K562 (cell line): ENCODE data around the gene COX6A2. TPM values are rescaled to one million over a fixed set of nuclear protein-coding genes. Genes with fewer than 3 reads are reported as not detected.
A peak's percentile ranks its signal among the peaks of the same experiment; 100 is the strongest.

ENCODE experiments used
- CHD1 ChIP-seq: fragments of 200-600 bp; sonication (generic); IDR thresholded peaks from one replicate; pipeline ENCODE4 v1.6.1; 2012; ENCODE audit warnings: mild to moderate bottlenecking, moderate library complexity, low read length, inconsistent platforms
- NEUROD1 ChIP-seq: fragments of 150-350 bp; IDR thresholded peaks from 2 replicates; pipeline ENCODE4 v1.6.1; 2014; ENCODE audit warnings: borderline replicate concordance, low read length, low read depth; ENCODE audit not compliant: partially characterized antibody
- SAFB ChIP-seq: fragments of 200-400 bp; formaldehyde crosslinking; IDR thresholded peaks from 2 replicates; pipeline ENCODE4 v1.6.1; 2017; ENCODE audit warnings: low read depth, low read length, borderline replicate concordance
- TBL1XR1 ChIP-seq, 2 experiments: IDR thresholded peaks; 2 replicates each; pipeline ENCODE4 v1.6.1; 2012; ENCODE audit warnings: improper control_type of control experiment in 2 of 2, low read length in 2 of 2, mild to moderate bottlenecking in 1 of 2
- TOE1 ChIP-seq, 2 experiments: fragments of 450-650 bp in 1 of 2; sonication (generic) in 1 of 2; formaldehyde crosslinking in 1 of 2; IDR thresholded peaks; 2 replicates each; pipeline versions ENCODE4 v1.7.1 to v1.8.0; 2016 to 2022; ENCODE audit warnings: borderline replicate concordance in 2 of 2, mild to moderate bottlenecking in 2 of 2, antibody characterized with exemption in 1 of 2, inconsistent platforms in 1 of 2, low read depth in 1 of 2, missing genetic modification reagents in 1 of 2, moderate library complexity in 1 of 2
- polyA plus RNA-seq, 8 experiments: library from polyadenylated mRNA; depleted of rRNA in 4 of 8; stranded (reverse) in 5 of 8; unstranded in 3 of 8; fragments of >200 nt; fragmentation: Nextera tagmentation in 2 of 8; fragmentation: Illumina TruSeq in 1 of 8; extraction: Ambion mirVana in 2 of 8; extraction: Trizol in 1 of 8; gene quantifications; 2 replicates each; pipeline versions ENCODE4 v1.2.1 to v1.2.3, GENCODE V29; 2011 to 2014; ENCODE audit warnings: inconsistent platforms in 1 of 8, missing spikeins in 1 of 8
- total RNA-seq, 7 experiments: library from RNA; depleted of rRNA in 6 of 7; stranded (reverse); fragments of >200 nt in 6 of 7; fragmentation: Illumina TruSeq in 2 of 7; extraction: Trizol in 2 of 7; gene quantifications; 2 replicates each; pipeline versions ENCODE4 v1.2.1 to v1.2.3, GENCODE V29; 2011 to 2021; ENCODE audit warnings: low replicate concordance in 1 of 7
- TF ChIP-seq, protein P1 (sequence below), 2 experiments: IDR thresholded peaks; 2 replicates each; pipeline ENCODE4 v1.6.1; 2011; ENCODE audit warnings: borderline replicate concordance in 1 of 2, control low read depth in 1 of 2, low read depth in 1 of 2, low read length in 1 of 2, mild to moderate bottlenecking in 1 of 2, mixed read lengths in 1 of 2, moderate library complexity in 1 of 2; ENCODE audit not compliant: insufficient read depth in 1 of 2, insufficient read length in 1 of 2, poor library complexity in 1 of 2, severe bottlenecking in 1 of 2; ENCODE audit errors: extremely low read depth in 1 of 2
- TF ChIP-seq, protein P2 (sequence below): IDR thresholded peaks from 3 replicates; pipeline ENCODE4 v1.6.1; 2011; ENCODE audit warnings: borderline replicate concordance, mild to moderate bottlenecking, moderate library complexity; ENCODE audit not compliant: insufficient read length; ENCODE audit errors: extremely low read depth
- TF ChIP-seq, protein P3 (sequence below): fragments of 250-450 bp; sonication (Bioruptor Pico); IDR thresholded peaks from 2 replicates; pipeline ENCODE4 v1.8.0; 2021; ENCODE audit warnings: borderline replicate concordance, mild to moderate bottlenecking, moderate library complexity; ENCODE audit not compliant: poor library complexity, severe bottlenecking
- TF ChIP-seq, protein P4 (sequence below), 3 experiments: IDR thresholded peaks in 2 of 3; conservative IDR thresholded peaks in 1 of 3; 2 replicates each; pipeline ENCODE4 v1.5.1; 2011 to 2012; ENCODE audit warnings: low read length in 3 of 3, mild to moderate bottlenecking in 3 of 3, control low read depth in 2 of 3, improper control_type of control experiment in 1 of 3, inconsistent platforms in 1 of 3, low read depth in 1 of 3, mixed read lengths in 1 of 3, moderate library complexity in 1 of 3; ENCODE audit not compliant: insufficient read depth in 2 of 3

COX6A2 gene
- total and polyA plus RNA-seq, 9 of the 15 experiments (the other 6 are each of a cell fraction or from before 2014, with no cell fraction given) = not detected

DNA sequence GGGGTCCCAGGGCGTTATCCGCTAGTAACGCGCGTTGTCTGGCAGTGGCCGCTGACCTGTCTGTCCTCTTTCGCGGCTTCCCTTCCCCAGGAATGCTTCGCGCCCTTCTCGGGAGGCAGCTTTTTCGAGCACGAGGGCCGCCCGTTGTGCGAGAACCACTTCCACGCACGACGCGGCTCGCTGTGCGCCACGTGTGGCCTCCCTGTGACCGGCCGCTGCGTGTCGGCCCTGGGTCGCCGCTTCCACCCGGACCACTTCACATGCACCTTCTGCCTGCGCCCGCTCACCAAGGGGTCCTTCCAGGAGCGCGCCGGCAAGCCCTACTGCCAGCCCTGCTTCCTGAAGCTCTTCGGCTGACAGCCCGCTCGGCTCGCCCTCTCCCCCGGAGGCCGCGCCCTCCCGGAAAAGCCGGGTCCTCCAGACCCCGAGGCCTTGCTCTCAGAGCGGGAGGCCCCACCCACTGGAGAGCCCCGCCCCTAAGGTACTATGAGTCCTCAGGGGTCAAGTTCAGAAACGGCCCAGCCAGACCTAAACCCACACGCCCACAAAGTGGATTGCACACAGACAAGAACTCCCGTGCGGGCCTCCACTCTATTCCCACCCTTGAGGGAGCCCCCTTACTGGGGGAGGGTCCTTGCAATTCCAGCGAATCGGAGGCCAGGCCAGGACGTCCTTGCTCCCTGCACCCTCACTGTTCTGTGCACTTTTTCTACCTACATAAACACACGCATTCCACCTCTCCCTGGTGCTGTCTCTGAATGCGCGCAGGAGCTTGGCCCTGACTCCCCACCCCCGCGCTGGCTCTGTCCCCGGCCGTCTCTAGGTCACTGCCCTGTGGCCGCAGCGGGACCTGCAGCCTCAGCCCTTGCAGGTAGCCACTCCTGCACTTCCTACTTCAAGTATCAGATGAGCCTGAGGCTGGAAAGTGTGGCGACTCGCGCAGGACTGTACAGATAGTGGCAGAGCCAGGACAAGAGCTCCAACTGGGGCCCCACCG, 49.4 kb upstream of the COX6A2 start (continued):
- TF ChIP-seq, protein P1, sequence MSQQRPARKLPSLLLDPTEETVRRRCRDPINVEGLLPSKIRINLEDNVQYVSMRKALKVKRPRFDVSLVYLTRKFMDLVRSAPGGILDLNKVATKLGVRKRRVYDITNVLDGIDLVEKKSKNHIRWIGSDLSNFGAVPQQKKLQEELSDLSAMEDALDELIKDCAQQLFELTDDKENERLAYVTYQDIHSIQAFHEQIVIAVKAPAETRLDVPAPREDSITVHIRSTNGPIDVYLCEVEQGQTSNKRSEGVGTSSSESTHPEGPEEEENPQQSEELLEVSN (IDR thresholded peaks at IDR 0.05; ENCODE audit: borderline replicate concordance in 1 of 2, extremely low read depth in 1 of 2, insufficient read depth in 1 of 2, insufficient read length in 1 of 2, low read depth in 1 of 2, low read length in 1 of 2, poor library complexity in 1 of 2, severe bottlenecking in 1 of 2) = peak; percentile 80 to 85
- TF ChIP-seq TBL1XR1 (IDR thresholded peaks at IDR 0.05; ENCODE audit: low read length in 2 of 2) (peak in 1 of 2 experiments; percentile 35; a peak in 1 of 4 replicates), SAFB (peak; percentile 80), TOE1 (IDR thresholded peaks at IDR 0.05; ENCODE audit: borderline replicate concordance) (peak; percentile 12; the same call in 1 of the 2 replicates), TOE1 (CRISPR knock-in tag; IDR thresholded peaks at IDR 0.05; ENCODE audit: borderline replicate concordance, low read depth) (no peak), CHD1 (peak; percentile 31), NEUROD1 (peak; percentile 8)
- TF ChIP-seq, protein P2, sequence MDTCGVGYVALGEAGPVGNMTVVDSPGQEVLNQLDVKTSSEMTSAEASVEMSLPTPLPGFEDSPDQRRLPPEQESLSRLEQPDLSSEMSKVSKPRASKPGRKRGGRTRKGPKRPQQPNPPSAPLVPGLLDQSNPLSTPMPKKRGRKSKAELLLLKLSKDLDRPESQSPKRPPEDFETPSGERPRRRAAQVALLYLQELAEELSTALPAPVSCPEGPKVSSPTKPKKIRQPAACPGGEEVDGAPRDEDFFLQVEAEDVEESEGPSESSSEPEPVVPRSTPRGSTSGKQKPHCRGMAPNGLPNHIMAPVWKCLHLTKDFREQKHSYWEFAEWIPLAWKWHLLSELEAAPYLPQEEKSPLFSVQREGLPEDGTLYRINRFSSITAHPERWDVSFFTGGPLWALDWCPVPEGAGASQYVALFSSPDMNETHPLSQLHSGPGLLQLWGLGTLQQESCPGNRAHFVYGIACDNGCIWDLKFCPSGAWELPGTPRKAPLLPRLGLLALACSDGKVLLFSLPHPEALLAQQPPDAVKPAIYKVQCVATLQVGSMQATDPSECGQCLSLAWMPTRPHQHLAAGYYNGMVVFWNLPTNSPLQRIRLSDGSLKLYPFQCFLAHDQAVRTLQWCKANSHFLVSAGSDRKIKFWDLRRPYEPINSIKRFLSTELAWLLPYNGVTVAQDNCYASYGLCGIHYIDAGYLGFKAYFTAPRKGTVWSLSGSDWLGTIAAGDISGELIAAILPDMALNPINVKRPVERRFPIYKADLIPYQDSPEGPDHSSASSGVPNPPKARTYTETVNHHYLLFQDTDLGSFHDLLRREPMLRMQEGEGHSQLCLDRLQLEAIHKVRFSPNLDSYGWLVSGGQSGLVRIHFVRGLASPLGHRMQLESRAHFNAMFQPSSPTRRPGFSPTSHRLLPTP = no peak
- TF ChIP-seq, protein P3, sequence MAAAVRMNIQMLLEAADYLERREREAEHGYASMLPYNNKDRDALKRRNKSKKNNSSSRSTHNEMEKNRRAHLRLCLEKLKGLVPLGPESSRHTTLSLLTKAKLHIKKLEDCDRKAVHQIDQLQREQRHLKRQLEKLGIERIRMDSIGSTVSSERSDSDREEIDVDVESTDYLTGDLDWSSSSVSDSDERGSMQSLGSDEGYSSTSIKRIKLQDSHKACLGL (CRISPR knock-in tag) = no peak
- TF ChIP-seq, protein P4, sequence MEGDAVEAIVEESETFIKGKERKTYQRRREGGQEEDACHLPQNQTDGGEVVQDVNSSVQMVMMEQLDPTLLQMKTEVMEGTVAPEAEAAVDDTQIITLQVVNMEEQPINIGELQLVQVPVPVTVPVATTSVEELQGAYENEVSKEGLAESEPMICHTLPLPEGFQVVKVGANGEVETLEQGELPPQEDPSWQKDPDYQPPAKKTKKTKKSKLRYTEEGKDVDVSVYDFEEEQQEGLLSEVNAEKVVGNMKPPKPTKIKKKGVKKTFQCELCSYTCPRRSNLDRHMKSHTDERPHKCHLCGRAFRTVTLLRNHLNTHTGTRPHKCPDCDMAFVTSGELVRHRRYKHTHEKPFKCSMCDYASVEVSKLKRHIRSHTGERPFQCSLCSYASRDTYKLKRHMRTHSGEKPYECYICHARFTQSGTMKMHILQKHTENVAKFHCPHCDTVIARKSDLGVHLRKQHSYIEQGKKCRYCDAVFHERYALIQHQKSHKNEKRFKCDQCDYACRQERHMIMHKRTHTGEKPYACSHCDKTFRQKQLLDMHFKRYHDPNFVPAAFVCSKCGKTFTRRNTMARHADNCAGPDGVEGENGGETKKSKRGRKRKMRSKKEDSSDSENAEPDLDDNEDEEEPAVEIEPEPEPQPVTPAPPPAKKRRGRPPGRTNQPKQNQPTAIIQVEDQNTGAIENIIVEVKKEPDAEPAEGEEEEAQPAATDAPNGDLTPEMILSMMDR (IDR thresholded peaks at IDR 0.05 in 2 of 3, conservative IDR thresholded peaks at IDR 0.05 in 1 of 3; ENCODE audit: insufficient read depth in 2 of 3, low read depth in 1 of 3, low read length in 3 of 3) = peak; percentile 64 to 86 (median 79)
